Breast epithelium (tissue), 3 donors: Measurements from ENCODE around the gene BRME1.

ENCODE experiments used
- CTCF ChIP-seq, 3 donors: fragments of 450-650 bp; IDR thresholded peaks; one replicate each; pipeline ENCODE4 v1.5.1; 2016 to 2017; ENCODE audit warnings: antibody characterized with exemption in 3 of 3, mild to moderate bottlenecking in 3 of 3, moderate library complexity in 3 of 3
- POLR2A ChIP-seq: fragments of 450-650 bp; IDR thresholded peaks from one replicate; pipeline ENCODE4 v1.6.1; 2016; ENCODE audit warnings: antibody characterized with exemption, mild to moderate bottlenecking, moderate library complexity

GRCh38 chr19:13952154-13952930, 46.4 kb upstream of the BRME1 start, which contains the start of gene DCAF15:
- TF ChIP-seq CTCF (IDR thresholded peaks at IDR 0.05) (no peak), POLR2A (peak; percentile 60)
